Transverse colon (tissue), 4 donors: ENCODE measurements around the gene BHLHE23. TPM values are rescaled to one million over a fixed set of nuclear protein-coding genes. Genes with fewer than 3 reads are reported as not detected.

ENCODE experiments used
- DNase-seq: peaks from one replicate; pipeline ENCODE4 v3.0.0-alpha.2; 2019
- H3K27ac ChIP-seq, 4 donors: fragments of 200-600 bp; sonication (generic); 2 replicates each; pipeline ENCODE4 v1.5.1; 2016 to 2018; ENCODE audit warnings: inconsistent platforms in 4 of 4
- H3K27me3 ChIP-seq: fragments of 200-600 bp; sonication (generic); 2 replicates; pipeline ENCODE4 v1.5.1; 2017; ENCODE audit warnings: inconsistent platforms
- H3K36me3 ChIP-seq, 4 donors: fragments of 200-600 bp; sonication (generic); 2 replicates each; pipeline ENCODE4 v1.5.1; 2017 to 2019; ENCODE audit warnings: inconsistent platforms in 4 of 4
- H3K4me1 ChIP-seq, 4 donors: fragments of 200-600 bp; sonication (generic); 2 replicates each; pipeline ENCODE4 v1.5.1; 2017 to 2020; ENCODE audit warnings: inconsistent platforms in 4 of 4
- H3K4me3 ChIP-seq, 4 donors: fragments of 200-600 bp; sonication (generic); 1 replicate in 1 of 4; 2 replicates in 3 of 4; pipeline versions ENCODE4 v1.5.1 to v1.6.1; 2017 to 2019; ENCODE audit warnings: inconsistent platforms in 4 of 4
- H3K9me3 ChIP-seq, 2 donors: fragments of 200-600 bp; sonication (generic); 2 replicates each; pipeline ENCODE4 v1.5.1; 2017 to 2019; ENCODE audit warnings: inconsistent platforms in 2 of 2
- CTCF ChIP-seq, 5 experiments: fragments of 200-600 bp in 3 of 5; fragments of 450-650 bp in 2 of 5; sonication (generic) in 3 of 5; IDR thresholded peaks; 1 replicate in 2 of 5; 2 replicates in 3 of 5; pipeline ENCODE4 v1.5.1; 2016 to 2017; ENCODE audit warnings: antibody characterized with exemption in 5 of 5, inconsistent platforms in 3 of 5, mild to moderate bottlenecking in 2 of 5, moderate library complexity in 1 of 5
- EP300 ChIP-seq: sonication (generic); formaldehyde crosslinking; IDR thresholded peaks from one replicate; pipeline ENCODE4 v1.6.1; 2017; ENCODE audit warnings: antibody characterized with exemption, low read depth
- POLR2A ChIP-seq: fragments of 450-650 bp; IDR thresholded peaks from one replicate; pipeline ENCODE4 v1.6.1; 2016; ENCODE audit warnings: antibody characterized with exemption, mild to moderate bottlenecking, moderate library complexity
- POLR2AphosphoS5 ChIP-seq, 3 donors: sonication (generic); formaldehyde crosslinking; IDR thresholded peaks; one replicate each; pipeline ENCODE4 v1.6.1; 2016; ENCODE audit warnings: antibody characterized with exemption in 3 of 3
- WGBS, 2 donors: methylation state at CpG; one replicate each; pipeline ENCODE4 v1.1.5; 2018; ENCODE audit warnings: low coverage in 1 of 2; 5-methylcytosine and 5-hydroxymethylcytosine counted together
- in situ Hi-C, 4 donors: fragments of 200-750 bp; cut with MboI; loops; one replicate each; pipeline versions ENCODE4 v1.15.0 to v1.15.1; 2017; ENCODE audit warnings: low sequenced_read_pairs in 3 of 4, low pct_ligation_motif_present in 1 of 4, low pct_unique_long_range_greater_than_20kb in 1 of 4
- intact Hi-C: fragments of 100-400 bp; cut with DNase I; formaldehyde crosslinking; loops from one replicate; pipeline ENCODE4 v1.15.1; 2023; ENCODE audit warnings: low total_unique reads
- total RNA-seq, 4 donors: library from RNA; depleted of rRNA; stranded (reverse); fragments of >200 nt; gene quantifications; one replicate each; pipeline ENCODE4 v1.1.0, GENCODE V29; 2016

BHLHE23 gene
- total RNA-seq, 4 donors from 2014 or later, result not detected

- no peak overlapping the region for H3K27ac ChIP-seq
- peaks cover 97% of the 10 kb centered on the region for H3K27me3 ChIP-seq
- H3K4me1 ChIP-seq, result no peaks in the 10 kb centered on the region
- 83 to 100% methylated on average over 1 to 16 of the region's 25 CpGs for WGBS, 2 donors
- H3K4me3 ChIP-seq, result no peak overlapping the region
- DNase-seq, result no peak
- TF ChIP-seq POLR2AphosphoS5 (IDR thresholded peaks at IDR 0.05) (no peak), CTCF (IDR thresholded peaks at IDR 0.05) (no peak), POLR2A (no peak), EP300 (no peak)
- H3K9me3 ChIP-seq, result peaks cover 0 to 4% of the 10 kb centered on the region in 2 donors
- intact Hi-C loops, result no loop called here
- in situ Hi-C loops, result loop anchor here in 2 of 4 donors (25.0 kb wide), 1 partner anchor 131 kb away; no protein-coding TSS in a partner anchor
- no peaks in the 10 kb centered on the region for H3K36me3 ChIP-seq
Observed at GRCh38 chr20:63017826-63018411, 11.2 kb upstream of the BHLHE23 start.

- in situ Hi-C loops (loop anchor here in 2 of 4 donors (25.0 kb wide), 1 partner anchor 130 kb away; no protein-coding TSS in a partner anchor), intact Hi-C loops (no loop called here)
- Histone ChIP-seq H3K36me3 (no peaks in the 10 kb centered on the region), H3K4me1 (no peaks in the 10 kb centered on the region), H3K9me3 (peaks cover 0 to 4% of the 10 kb centered on the region in 2 donors), H3K27me3 (peaks cover 97% of the 10 kb centered on the region), H3K4me3 (no peak overlapping the region), H3K27ac (no peak overlapping the region)
- no peak for TF ChIP-seq CTCF (IDR thresholded peaks at IDR 0.05)
- no peak for TF ChIP-seq POLR2AphosphoS5 (IDR thresholded peaks at IDR 0.05)
- TF ChIP-seq POLR2A, result no peak
- TF ChIP-seq EP300, result no peak
- DNase-seq, result no peak
- 70% methylated on average over 19 of the region's 22 CpGs; no CpG with 5 or more reads in 1 of the 2 donors for WGBS, 2 donors
Observed at GRCh38 chr20:63017076-63017825, 10.5 kb upstream of the BHLHE23 start.

- Histone ChIP-seq H3K27ac (no peak overlapping the region), H3K9me3 (peaks cover 0 to 4% of the 10 kb centered on the region in 2 donors), H3K4me3 (no peak overlapping the region), H3K4me1 (no peaks in the 10 kb centered on the region), H3K36me3 (no peaks in the 10 kb centered on the region), H3K27me3 (peaks cover 97% of the 10 kb centered on the region)
- intact Hi-C loops, result no loop called here
- TF ChIP-seq EP300 (no peak), CTCF (IDR thresholded peaks at IDR 0.05) (no peak), POLR2AphosphoS5 (IDR thresholded peaks at IDR 0.05) (no peak), POLR2A (no peak)
- in situ Hi-C loops, result loop anchor here in 2 of 4 donors (25.0 kb wide), 1 partner anchor 129 kb away; no protein-coding TSS in a partner anchor
- DNase-seq, result no peak
- WGBS, 2 donors, result 78% methylated on average over 13 of the region's 14 CpGs; no CpG with 5 or more reads in 1 of the 2 donors
Observed at GRCh38 chr20:63016514-63017075, 9.8 kb upstream of the BHLHE23 start.

GRCh38 chr20:63015662-63016361 lies 9.0 kb upstream of the BHLHE23 start:
- Histone ChIP-seq H3K27me3 (peaks cover 97% of the 10 kb centered on the region), H3K36me3 (no peaks in the 10 kb centered on the region), H3K4me3 (no peak overlapping the region), H3K27ac (no peak overlapping the region), H3K4me1 (no peaks in the 10 kb centered on the region), H3K9me3 (peaks cover 0 to 4% of the 10 kb centered on the region in 2 donors)
- DNase-seq, result no peak
- intact Hi-C loops (no loop called here), in situ Hi-C loops (loop anchor here in 2 of 4 donors (25.0 kb wide), 1 partner anchor 129 kb away; no protein-coding TSS in a partner anchor)
- WGBS, 2 donors, result 60 to 68% methylated on average over 3 to 21 of the region's 22 CpGs
- no peak for TF ChIP-seq POLR2AphosphoS5 (IDR thresholded peaks at IDR 0.05)
- TF ChIP-seq EP300, result no peak
- TF ChIP-seq CTCF (IDR thresholded peaks at IDR 0.05), result no peak
- TF ChIP-seq POLR2A, result no peak
